Stomach smooth muscle (tissue), 2 donors: ENCODE data around the gene ONECUT3.

Experiments used
- H3K27ac ChIP-seq: one replicate; pipeline ENCODE4 v1.7.0; 2013; ENCODE audit warnings: mild to moderate bottlenecking, low read length, inconsistent platforms
- H3K27me3 ChIP-seq, 2 donors: one replicate each; pipeline ENCODE4 v1.7.0; 2013; ENCODE audit warnings: low read length in 2 of 2; ENCODE audit not compliant: insufficient read depth in 2 of 2, control insufficient read depth in 1 of 2
- H3K36me3 ChIP-seq, 2 donors: one replicate each; pipeline ENCODE4 v1.7.0; 2013; ENCODE audit warnings: low read length in 2 of 2; ENCODE audit not compliant: control insufficient read depth in 2 of 2, insufficient read depth in 2 of 2
- H3K4me1 ChIP-seq: one replicate; pipeline ENCODE4 v1.7.0; 2013; ENCODE audit warnings: low read length; ENCODE audit not compliant: control insufficient read depth, insufficient read depth
- H3K4me3 ChIP-seq, 2 donors: one replicate each; pipeline ENCODE4 v1.7.0; 2013; ENCODE audit warnings: low read length in 2 of 2
- H3K9ac ChIP-seq, 2 donors: one replicate each; pipeline ENCODE4 v1.7.0; 2013; ENCODE audit warnings: low read length in 2 of 2, mild to moderate bottlenecking in 1 of 2
- H3K9me3 ChIP-seq, 2 donors: one replicate each; pipeline ENCODE4 v1.7.0; 2013; ENCODE audit warnings: low read length in 2 of 2; ENCODE audit not compliant: control insufficient read depth in 2 of 2
- donor health status: healthy.
- donor health status: Pancreatic carcinoma.

ONECUT3 gene

DNA sequence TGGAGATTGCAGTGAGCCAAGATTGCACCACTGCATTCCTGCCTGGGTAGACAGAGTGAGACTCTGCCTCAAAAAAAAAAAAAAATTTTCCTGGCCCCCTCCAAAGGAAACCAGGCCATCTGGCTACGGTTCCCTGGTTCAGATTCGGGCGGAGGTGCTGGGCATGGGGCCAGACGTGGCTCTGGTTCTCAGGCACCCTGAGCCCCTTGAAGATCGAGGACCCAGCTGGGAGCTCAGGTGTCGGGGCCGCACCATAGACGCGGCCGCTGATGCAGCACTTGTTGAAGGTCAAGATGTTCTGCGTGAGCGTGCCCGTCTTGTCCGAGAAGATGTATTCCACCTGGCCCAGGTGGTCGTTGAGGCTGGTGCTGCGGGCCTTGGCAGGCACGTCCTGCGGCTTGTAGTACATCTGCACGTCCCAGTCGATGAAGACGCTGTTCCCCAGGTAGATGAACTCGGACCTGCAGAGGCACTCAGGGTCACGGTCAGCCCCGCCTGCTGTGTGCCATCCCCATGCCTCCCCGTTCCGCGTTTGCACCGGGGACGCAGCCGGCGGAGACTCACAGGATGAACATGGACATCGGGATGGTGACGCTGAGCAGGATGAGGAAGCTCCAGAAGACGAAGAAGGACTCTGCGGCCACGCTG is 46.5 kb downstream of the ONECUT3 start:
- H3K4me1 ChIP-seq = peaks cover 4% of the 10 kb centered on the region
- peaks cover 5 to 10% of the 10 kb centered on the region in 2 donors for H3K27me3 ChIP-seq
- H3K9ac ChIP-seq = no peak overlapping the region
- no peaks in the 10 kb centered on the region for H3K36me3 ChIP-seq
- H3K4me3 ChIP-seq = no peak overlapping the region
- H3K27ac ChIP-seq = no peak overlapping the region
- no peaks in the 10 kb centered on the region for H3K9me3 ChIP-seq

DNA sequence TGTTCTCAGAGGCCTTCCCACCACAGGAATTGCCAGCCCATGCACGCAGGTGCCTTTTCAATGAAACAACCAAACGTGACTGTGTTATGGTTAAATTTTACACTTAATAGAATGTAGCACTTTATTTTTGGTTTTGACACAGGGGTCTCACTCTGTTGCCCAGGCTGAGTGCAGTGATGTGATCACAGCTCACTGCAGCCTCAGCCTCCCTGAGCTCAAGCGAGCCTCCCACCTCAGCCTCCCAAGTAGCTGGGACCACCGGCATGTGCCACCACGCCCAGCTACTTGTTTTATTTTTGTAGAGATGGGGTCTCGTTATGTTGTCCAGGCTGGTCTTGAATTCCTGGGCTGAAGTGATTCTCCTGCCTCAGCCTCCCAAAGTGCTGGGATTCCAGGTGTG is 51.6 kb downstream of the ONECUT3 start:
- no peaks in the 10 kb centered on the region for H3K9me3 ChIP-seq

DNA sequence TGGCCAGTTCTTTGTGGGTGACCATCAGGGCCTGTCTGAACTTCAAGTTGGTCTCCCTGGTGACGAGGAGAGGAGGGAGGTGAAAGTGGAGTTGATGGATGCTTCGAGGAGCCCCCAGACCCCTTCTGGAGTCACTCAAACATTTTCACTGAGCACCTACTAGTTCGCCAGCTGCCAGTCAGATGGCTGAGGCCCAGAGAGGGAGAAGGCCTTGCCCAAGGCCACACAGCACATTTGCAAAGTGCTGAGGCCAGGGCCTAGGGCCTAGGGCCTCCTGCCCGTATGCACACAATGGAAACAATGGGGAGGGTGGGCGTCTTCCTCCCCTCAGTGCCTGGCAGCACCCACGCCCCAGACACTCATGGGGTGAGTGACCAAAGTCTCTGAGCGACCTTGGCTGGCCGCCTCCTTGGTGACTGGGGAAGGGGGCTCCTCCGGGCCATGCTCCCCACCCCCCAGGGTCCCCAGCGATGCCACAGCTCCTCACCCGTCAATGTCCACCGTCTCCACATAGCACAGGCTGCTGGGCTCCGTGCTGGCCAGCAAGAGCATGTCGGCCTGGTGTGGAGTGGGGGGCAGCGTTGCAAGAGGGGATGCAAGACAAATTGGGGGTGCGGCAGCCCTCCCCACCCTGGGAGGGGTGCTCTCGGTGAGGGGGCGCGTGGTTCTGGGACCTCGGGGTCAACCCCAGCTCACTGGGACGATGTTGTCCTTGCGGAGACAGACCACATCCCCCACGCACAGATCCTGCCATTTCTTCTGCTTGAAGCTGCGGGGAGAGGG is 52.3 kb downstream of the ONECUT3 start:
- Histone ChIP-seq H3K36me3 (no peaks in the 10 kb centered on the region), H3K9me3 (no peaks in the 10 kb centered on the region), H3K9ac (no peak overlapping the region), H3K4me3 (no peak overlapping the region), H3K27ac (no peak overlapping the region), H3K4me1 (no peaks in the 10 kb centered on the region), H3K27me3 (no peaks in the 10 kb centered on the region)

More for the DNA sequence above, 51.6 kb downstream of the ONECUT3 start:
- Histone ChIP-seq H3K36me3 (no peaks in the 10 kb centered on the region), H3K9ac (no peak overlapping the region), H3K4me3 (no peak overlapping the region), H3K4me1 (no peaks in the 10 kb centered on the region), H3K27me3 (no peaks in the 10 kb centered on the region), H3K27ac (no peak overlapping the region)

DNA sequence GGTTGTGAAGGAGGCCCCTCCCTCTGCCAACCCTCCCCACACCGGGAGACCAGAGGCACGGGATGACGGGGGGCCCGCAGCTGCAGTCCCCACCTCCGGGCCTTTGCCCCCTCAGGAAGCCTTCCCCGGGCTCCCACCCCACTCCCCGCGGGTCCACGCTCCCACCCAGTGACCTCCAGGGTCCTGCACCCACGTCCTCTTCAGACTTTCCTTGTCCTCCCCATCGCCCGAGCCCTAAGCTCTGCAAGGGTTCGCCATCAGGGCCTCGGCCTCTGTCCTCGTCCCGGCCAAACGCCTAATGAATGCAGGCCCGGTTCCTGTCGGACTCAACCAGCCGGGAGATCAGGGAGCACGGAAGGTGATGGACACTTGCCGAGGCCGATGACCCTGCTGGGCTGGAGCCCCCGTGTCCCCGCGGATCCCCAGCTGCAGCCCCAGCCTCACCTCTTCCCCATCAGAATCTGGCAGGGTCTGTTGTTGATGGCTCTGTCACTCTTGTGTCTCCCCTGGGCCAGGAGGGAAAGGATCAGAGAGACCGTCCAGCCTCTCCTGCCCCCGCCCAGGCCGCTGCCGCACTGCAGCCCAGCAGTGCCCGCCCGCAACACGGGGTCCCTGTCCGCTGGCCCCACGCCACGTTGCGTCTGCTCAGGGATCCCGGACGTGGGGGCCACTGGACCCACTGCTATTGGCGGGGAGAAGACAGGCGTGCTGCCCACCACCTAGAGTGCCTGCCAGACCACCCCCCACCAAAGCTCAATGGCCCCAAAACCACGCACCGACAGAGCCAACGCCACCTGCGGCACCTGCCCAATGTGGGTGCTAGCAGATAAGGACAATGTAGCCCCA is 53.1 kb downstream of the ONECUT3 start:
- H3K9ac ChIP-seq = no peak overlapping the region
- H3K9me3 ChIP-seq = no peaks in the 10 kb centered on the region
- no peaks in the 10 kb centered on the region for H3K4me1 ChIP-seq
- no peaks in the 10 kb centered on the region for H3K27me3 ChIP-seq
- no peaks in the 10 kb centered on the region for H3K36me3 ChIP-seq
- H3K27ac ChIP-seq = no peak overlapping the region
- no peak overlapping the region for H3K4me3 ChIP-seq

DNA sequence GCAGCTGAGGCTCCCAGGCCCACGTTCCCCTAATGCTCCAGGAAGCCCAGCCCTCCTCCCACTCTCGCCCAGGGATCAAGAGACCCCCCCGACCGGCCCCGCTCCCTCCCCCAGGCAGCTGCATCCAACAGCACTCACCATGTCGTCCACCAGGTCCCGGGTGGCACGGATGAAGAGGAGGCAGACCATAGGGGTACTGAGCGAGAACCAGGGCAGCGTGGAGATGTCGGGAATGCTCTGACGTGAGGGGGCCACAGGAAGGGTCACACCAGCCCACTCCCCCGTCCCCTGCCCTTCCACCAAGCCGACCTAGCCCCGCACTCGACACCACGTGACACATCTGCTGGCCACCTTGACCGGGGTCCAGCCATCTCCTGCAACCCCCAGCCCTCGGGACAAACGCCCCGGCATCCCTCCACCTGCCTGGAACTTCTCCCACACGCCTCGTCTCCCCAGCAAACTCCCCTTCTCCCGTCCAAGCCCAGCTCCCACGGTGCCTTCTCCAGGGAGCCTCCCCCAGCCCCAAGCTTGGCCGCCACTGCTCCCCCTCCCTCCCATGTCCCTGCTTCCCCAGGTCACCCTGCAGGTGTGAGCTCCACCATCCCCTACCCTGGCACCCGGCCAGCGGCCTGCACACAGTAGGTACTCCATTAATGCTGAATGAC is 53.9 kb downstream of the ONECUT3 start:
- Histone ChIP-seq H3K36me3 (no peaks in the 10 kb centered on the region), H3K4me1 (no peaks in the 10 kb centered on the region), H3K9me3 (no peaks in the 10 kb centered on the region), H3K27me3 (no peaks in the 10 kb centered on the region), H3K27ac (no peak overlapping the region), H3K4me3 (no peak overlapping the region), H3K9ac (no peak overlapping the region)

DNA sequence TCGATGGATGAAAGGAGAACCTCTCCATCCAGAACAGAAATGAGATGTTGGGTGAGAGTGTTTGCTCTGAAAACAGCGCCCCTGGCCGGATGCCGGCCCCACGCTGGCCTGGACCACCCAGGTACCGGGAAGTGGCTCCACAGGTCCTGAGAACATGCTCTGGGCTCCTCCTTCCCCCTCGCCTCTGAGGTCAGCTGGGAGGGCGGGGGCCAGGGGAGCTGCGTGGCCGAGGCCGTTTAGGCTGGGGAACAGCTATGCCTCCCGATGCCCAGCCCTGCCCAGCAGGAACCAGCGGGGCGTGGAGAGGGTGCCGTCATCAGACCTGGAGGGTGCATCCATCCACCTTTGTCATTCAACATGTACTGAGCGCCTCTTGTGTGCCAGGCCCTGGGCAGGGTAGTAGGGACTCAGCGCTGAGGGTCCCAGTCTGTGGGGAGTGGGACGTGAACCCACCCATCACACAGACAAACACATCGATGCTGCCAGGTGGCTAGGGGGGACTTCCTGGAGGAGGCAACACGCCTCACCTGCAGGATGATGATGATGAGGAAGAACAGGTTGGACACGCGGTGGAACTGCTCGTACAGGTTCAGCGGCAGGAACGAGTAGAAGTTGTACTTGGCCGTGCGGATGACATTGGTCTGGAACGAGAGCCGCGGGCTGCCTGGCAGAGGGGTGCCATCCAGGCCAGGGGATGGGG is 54.5 kb downstream of the ONECUT3 start:
- H3K4me1 ChIP-seq = peaks cover 4% of the 10 kb centered on the region
- H3K9ac ChIP-seq = no peak overlapping the region
- no peaks in the 10 kb centered on the region for H3K9me3 ChIP-seq
- no peaks in the 10 kb centered on the region for H3K27me3 ChIP-seq
- H3K4me3 ChIP-seq = no peak overlapping the region
- H3K27ac ChIP-seq = no peak overlapping the region
- no peaks in the 10 kb centered on the region for H3K36me3 ChIP-seq

DNA sequence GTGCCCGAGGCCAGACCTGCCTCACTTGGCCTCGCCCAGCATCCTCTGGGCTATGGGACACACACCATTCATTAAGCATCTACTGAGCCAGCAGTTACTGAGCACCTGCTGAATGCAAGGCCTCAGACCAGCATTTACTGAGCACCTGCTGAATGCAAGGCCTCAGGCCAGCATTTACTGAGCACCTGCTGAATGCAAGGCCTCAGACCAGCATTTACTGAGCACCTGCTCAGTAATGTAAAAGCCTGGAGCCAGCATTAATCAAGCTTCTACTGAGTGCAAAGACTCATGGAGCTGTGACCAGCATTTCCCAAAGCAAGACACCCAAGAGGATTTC is 55.1 kb downstream of the ONECUT3 start:
- Histone ChIP-seq H3K4me1 (peaks cover 9% of the 10 kb centered on the region), H3K9ac (no peak overlapping the region), H3K27ac (no peak overlapping the region), H3K9me3 (no peaks in the 10 kb centered on the region), H3K4me3 (no peak overlapping the region), H3K36me3 (no peaks in the 10 kb centered on the region), H3K27me3 (no peaks in the 10 kb centered on the region)

DNA sequence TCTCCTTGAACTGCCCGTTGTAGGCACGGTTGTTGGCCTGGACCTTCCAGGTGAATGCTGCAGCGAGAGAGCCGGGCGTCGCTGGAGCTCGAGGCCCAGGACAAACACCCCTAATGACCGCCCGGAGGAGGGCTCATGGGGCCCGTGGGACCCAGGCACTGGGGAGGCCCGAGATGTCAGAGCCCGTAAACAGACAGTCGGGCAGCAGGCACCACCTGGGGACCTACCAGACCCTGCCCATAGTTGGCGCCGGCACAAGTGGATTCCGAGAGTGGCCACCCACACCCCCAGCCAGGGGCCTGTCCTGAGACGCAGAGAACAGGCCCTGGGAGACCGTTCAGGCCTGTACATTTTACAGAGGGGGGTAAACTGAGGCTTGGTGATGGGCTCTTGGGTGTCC is 56.4 kb downstream of the ONECUT3 start:
- Histone ChIP-seq H3K36me3 (no peaks in the 10 kb centered on the region), H3K4me1 (peaks cover 11% of the 10 kb centered on the region), H3K27ac (no peak overlapping the region), H3K9me3 (no peaks in the 10 kb centered on the region), H3K4me3 (no peak overlapping the region), H3K9ac (no peak overlapping the region), H3K27me3 (no peaks in the 10 kb centered on the region)

DNA sequence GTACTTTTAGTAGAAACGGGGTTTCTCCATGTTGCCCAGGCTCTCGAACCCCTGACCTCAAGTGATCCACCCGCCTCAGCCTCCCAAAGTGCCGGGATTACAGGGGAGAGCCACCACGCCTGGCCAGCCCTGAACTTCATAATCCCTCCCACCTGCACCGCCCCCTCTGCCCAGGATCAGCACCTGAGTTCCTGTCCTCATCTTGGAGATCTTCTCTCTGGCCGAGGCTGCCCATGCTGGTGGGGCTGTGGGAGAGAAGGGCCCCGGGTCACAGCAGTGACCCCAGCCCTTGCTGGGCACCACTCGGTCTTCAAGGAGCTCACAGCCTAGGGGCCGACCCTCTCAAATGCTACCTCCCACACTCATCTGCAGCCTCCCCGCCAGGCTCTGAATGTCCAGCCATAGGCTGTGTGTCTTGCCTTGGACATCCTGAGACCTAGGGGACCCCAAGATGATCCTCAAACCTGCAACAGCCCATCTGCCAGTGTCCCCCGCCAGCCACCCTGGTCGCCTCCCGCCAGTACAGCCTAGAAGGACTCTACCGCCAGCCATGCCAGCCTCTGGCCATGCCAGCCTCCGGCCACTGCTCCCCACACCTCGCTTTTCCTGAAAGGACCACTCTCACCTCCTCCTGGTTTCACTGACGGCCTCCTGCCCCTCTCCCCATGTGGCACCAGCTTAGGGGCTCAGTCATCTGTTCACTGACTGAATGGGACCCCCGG is 57.3 kb downstream of the ONECUT3 start:
- H3K27ac ChIP-seq = no peak overlapping the region
- H3K36me3 ChIP-seq = no peaks in the 10 kb centered on the region
- peaks cover 11% of the 10 kb centered on the region for H3K4me1 ChIP-seq

More for the DNA sequence above, 57.3 kb downstream of the ONECUT3 start:
- Histone ChIP-seq H3K27me3 (no peaks in the 10 kb centered on the region), H3K4me3 (no peak overlapping the region), H3K9me3 (no peaks in the 10 kb centered on the region), H3K9ac (no peak overlapping the region)
